CD4-positive, alpha-beta T cell treated with Interleukin-10 for 1 hour (primary cell): Measurements from ENCODE around the gene DNMT1.

ENCODE experiments used
- DNase-seq: peaks from one replicate; pipeline ENCODE4 v3.0.0-alpha.2; 2020

The DNMT1 gene

GRCh38 chr19:10091895-10092641 is 102.7 kb downstream of the DNMT1 start:
- no peak for DNase-seq

GRCh38 chr19:10091370-10091687 is 103.4 kb downstream of the DNMT1 start:
- no peak for DNase-seq

DNA sequence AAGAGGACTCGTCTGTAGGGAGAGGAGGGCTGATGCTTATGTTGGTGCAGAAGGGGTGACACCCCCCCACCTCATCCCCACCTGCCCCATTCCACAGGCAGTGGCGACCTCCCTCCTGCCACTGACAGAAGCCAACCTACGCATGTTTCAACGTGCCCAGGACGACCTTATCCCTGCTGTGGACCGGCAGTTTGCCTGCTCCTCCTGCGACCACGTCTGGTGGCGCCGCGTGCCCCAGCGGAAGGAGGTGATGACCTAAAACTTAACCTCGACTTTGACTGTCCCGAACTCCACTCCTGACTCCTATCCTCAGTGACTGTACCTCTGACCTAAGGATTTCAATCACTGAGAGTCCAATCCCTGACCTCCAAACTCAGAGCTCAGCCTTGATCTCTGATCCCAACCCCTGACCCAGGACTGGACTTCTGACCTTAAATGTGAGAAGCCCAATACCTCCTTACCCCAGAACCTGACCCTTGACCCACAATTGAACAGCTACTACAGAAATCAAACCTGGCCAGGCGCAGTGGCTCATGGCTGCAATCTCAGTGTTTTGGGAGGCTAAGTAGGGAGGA is 104.9 kb downstream of the DNMT1 start:
- DNase-seq: no peak

- no peak for DNase-seq
These were observed 105.7 kb downstream of the DNMT1 start for GRCh38 chr19:10088949-10089554.

GRCh38 chr19:10087296-10088061 is 107.3 kb downstream of the DNMT1 start:
- DNase-seq: no peak

DNA sequence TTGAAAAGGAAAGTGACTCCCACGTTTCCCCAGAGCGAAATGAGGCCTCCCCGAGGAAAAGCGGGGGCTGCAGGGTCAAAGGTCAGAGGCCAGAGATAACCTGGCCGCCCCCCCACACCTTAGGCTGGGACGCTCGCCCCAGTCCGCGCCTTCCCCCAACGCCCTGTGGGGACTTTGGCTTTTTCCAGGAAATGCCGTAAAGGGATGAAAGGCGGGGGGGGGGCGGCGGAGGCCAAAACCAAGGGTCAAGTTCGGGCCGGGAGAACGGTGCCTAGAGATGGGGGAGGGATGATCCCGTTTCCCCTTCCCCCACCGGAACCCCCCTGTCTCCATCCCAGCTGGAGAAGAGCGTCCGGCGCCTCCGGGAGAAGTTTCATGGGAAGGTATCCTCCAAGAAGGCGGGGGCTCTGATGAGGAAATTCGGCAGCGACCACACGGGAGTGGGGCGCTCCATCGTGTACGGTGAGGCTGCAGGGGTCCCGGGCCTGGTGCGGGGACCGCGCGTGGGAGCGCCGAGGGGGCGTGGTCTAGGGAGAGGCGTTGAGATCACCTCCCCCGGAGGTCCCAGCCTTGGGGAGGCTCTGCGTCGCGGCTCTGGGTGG is 108.1 kb downstream of the DNMT1 start:
- DNase-seq: peak; percentile 38

DNA sequence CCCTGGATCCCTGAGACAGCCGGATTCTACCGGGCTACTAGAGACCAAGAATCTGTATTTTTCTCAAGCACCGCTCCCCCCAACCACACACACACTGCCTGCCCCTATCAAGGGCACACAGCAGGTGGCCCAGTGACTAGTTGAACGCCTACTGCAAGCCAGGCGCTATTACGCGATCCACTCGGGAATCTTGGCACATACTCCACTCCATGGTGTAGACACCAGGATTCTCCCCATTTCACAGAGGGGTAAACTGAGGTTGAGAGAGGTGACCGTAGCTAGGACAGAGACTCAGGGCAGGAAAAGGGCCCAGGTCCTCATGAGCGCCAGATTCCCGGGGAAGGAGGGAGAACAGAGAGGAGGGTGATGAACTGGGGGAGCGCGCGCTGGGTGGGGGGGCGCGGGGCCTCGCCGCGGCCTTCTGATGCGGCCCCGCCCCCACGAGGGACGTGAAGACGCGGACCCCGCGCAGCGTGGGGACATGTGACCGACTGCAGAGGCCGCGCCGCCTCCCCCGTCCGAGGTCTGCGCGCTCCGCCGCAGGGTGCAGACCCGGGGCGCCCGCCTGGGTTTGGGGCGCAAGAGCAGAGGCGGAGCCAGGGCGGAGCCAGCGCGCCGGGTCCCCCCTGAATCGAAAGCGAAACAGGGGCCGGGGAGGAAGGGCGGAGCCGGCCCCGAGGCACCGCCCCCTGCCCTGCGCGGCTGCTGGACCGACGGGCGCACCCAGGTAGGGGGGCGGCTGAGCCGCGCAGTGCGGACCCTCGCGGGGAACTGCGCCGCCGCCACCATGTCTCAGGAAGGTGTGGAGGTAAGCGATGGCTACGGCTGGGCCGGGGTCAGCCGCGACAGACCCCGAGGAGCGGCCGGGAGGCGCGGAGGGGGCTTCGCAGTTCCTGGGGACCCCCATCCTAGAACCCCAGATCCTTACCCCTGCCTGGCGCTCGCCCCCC is 108.8 kb downstream of the DNMT1 start, which contains the start of gene SHFL:
Gene SHFL, plus strand, starts transcription at position 677 of the 950 bp plus-strand sequence. Its CDS starts 111 bp downstream, at position 788.
- DNase-seq: peak; percentile 89

- DNase-seq: no peak
These were observed 110.0 kb downstream of the DNMT1 start for GRCh38 chr19:10084803-10085202.

- no peak for DNase-seq
These were observed 110.8 kb downstream of the DNMT1 start for GRCh38 chr19:10083911-10084310.
